Nephron (organoid): Measurements from ENCODE around the gene FLVCR2.
"Not testable (repeated sequence)": the region's sequence is repeated elsewhere in the genome, so short reads cannot be mapped to it uniquely, and the experiment has no call there.

Experiments
- H3K27ac Mint-ChIP-seq, 3 experiments: 2 replicates each; pipeline ENCODE4 v1.8.0; 2020; ENCODE audit warnings: mixed read lengths in 3 of 3, mild to moderate bottlenecking in 2 of 3, moderate library complexity in 1 of 3
- H3K27me3 Mint-ChIP-seq: 2 replicates; pipeline ENCODE4 v1.8.0; 2021; ENCODE audit warnings: low read depth, mild to moderate bottlenecking, moderate library complexity, mixed read lengths
- H3K36me3 Mint-ChIP-seq: 2 replicates; pipeline ENCODE4 v1.8.0; 2020; ENCODE audit warnings: low read depth, mixed read lengths
- H3K4me1 Mint-ChIP-seq: 2 replicates; pipeline ENCODE4 v1.8.0; 2020; ENCODE audit warnings: mixed read lengths
- H3K4me3 Mint-ChIP-seq, 3 experiments: 2 replicates each; pipeline ENCODE4 v1.8.0; 2020; ENCODE audit warnings: mild to moderate bottlenecking in 3 of 3, mixed read lengths in 3 of 3, moderate library complexity in 2 of 3
- H3K9me3 Mint-ChIP-seq: 2 replicates; pipeline ENCODE4 v1.8.0; 2020; ENCODE audit warnings: mixed read lengths
- TF ChIP-seq, protein P1 (sequence below), 3 experiments: fragments of 200-600 bp; sonication (generic); IDR thresholded peaks; one replicate each; pipeline ENCODE4 v1.5.0; 2021; ENCODE audit warnings: antibody characterized with exemption in 3 of 3; ENCODE audit not compliant: unreplicated experiment in 3 of 3

FLVCR2 gene

GRCh38 chr14:75689012-75689411 is 110.6 kb downstream of the FLVCR2 start:
- peaks cover 3% of the 10 kb centered on the region for H3K9me3 Mint-ChIP-seq
- H3K27me3 Mint-ChIP-seq = no peaks in the 10 kb centered on the region
- peaks cover 70% of the 10 kb centered on the region for H3K36me3 Mint-ChIP-seq
- peak overlapping the region in 2 of 3 experiments; percentile 30 to 47 for H3K27ac Mint-ChIP-seq
- no peak overlapping the region for H3K4me3 Mint-ChIP-seq
- TF ChIP-seq, protein P1, sequence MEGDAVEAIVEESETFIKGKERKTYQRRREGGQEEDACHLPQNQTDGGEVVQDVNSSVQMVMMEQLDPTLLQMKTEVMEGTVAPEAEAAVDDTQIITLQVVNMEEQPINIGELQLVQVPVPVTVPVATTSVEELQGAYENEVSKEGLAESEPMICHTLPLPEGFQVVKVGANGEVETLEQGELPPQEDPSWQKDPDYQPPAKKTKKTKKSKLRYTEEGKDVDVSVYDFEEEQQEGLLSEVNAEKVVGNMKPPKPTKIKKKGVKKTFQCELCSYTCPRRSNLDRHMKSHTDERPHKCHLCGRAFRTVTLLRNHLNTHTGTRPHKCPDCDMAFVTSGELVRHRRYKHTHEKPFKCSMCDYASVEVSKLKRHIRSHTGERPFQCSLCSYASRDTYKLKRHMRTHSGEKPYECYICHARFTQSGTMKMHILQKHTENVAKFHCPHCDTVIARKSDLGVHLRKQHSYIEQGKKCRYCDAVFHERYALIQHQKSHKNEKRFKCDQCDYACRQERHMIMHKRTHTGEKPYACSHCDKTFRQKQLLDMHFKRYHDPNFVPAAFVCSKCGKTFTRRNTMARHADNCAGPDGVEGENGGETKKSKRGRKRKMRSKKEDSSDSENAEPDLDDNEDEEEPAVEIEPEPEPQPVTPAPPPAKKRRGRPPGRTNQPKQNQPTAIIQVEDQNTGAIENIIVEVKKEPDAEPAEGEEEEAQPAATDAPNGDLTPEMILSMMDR (IDR thresholded peaks at IDR 0.05; ENCODE audit: unreplicated experiment in 3 of 3) = no peak
- H3K4me1 Mint-ChIP-seq = no peaks in the 10 kb centered on the region

DNA sequence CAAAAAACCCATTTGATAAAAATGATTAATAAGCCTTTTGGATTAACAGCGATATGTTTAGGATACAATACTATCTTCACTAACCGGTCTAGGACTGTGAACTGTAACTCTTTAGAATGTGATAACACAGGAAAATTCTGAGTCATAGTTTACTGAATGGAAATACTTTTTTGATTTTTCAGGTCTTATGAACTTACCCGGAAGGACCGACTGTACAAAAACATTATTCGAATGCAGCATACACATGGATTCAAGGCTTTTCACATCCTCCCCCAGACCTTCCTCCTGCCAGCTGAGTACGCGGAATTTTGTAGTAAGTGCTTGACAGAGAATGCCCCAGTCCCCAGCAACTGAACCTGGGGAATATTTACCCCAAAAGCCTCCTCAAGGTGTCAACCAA is 111.6 kb downstream of the FLVCR2 start:
- peaks cover 72% of the 10 kb centered on the region for H3K36me3 Mint-ChIP-seq
- H3K4me1 Mint-ChIP-seq = no peaks in the 10 kb centered on the region
- H3K27ac Mint-ChIP-seq = no peak overlapping the region
- peaks cover 7% of the 10 kb centered on the region for H3K9me3 Mint-ChIP-seq
- H3K27me3 Mint-ChIP-seq = no peaks in the 10 kb centered on the region
- TF ChIP-seq, protein P1 (IDR thresholded peaks at IDR 0.05; ENCODE audit: unreplicated experiment in 3 of 3) = no peak
- H3K4me3 Mint-ChIP-seq = no peak overlapping the region

DNA sequence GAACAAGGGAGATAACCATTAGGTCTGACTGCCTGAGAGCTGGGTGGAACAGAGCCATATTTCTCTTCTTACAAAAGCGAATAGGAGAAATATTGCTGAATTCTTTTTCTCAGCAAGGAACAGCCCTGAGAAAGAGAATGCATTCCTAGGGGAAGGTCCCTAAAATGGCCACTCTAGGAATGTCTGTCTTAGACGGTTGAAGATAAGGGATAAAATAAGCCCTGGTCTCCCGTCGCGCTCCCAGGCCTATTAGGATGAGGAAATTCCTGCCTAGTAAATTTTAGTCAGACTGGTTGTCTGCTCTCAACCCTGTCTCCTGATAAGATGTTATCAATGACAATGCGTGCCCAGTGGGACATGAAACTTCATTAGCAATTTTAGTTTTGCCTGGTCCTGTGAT is 116.6 kb downstream of the FLVCR2 start:
- not testable (repeated sequence) for H3K4me3 Mint-ChIP-seq, H3K27ac Mint-ChIP-seq, H3K27me3 Mint-ChIP-seq
- Mint-ChIP-seq H3K36me3 (peaks cover 90% of the 10 kb centered on the region), H3K9me3 (peaks cover 15% of the 10 kb centered on the region), H3K4me1 (peaks cover 11% of the 10 kb centered on the region)

DNA sequence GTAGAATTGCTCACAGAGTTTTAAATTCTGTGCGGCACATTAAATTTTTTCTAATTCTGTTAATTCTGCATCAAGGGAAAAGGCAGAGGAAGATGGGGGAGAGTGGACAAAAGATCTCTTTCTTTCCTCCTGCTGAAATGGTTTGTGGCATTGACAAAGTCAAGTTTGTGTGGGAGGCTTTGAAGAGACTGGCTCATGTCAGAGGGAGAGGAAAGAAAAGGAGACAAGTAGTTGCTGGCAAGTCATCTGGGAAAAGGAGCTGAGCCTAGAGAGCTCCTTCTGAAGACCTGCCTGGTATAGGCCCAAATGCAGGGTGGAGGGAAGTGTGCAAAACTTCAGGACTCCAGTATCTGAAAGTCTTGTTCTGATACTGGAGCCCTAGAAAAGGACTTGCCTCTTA is 119.0 kb downstream of the FLVCR2 start:
- TF ChIP-seq, protein P1 (IDR thresholded peaks at IDR 0.05; ENCODE audit: unreplicated experiment in 3 of 3) = no peak
- H3K27ac Mint-ChIP-seq = peak overlapping the region in 1 of 3 experiments; percentile 24
- peaks cover 15% of the 10 kb centered on the region for H3K9me3 Mint-ChIP-seq
- H3K4me3 Mint-ChIP-seq = no peak overlapping the region
- peaks cover 87% of the 10 kb centered on the region for H3K36me3 Mint-ChIP-seq
- H3K4me1 Mint-ChIP-seq = peaks cover 16% of the 10 kb centered on the region
- no peaks in the 10 kb centered on the region for H3K27me3 Mint-ChIP-seq
